Lower leg skin (tissue), 3 donors: Measurements from ENCODE around the gene TBPL1.

Experiments
- POLR2A ChIP-seq, 2 donors: fragments of 450-650 bp; IDR thresholded peaks; one replicate each; pipeline ENCODE4 v1.6.1; 2016 to 2017; ENCODE audit warnings: antibody characterized with exemption in 2 of 2, mild to moderate bottlenecking in 1 of 2, moderate library complexity in 1 of 2
- TF ChIP-seq, protein P1 (sequence below), 3 donors: fragments of 450-650 bp; IDR thresholded peaks; one replicate each; pipeline ENCODE4 v1.5.1; 2016; ENCODE audit warnings: antibody characterized with exemption in 3 of 3, mild to moderate bottlenecking in 3 of 3, moderate library complexity in 2 of 3

DNA sequence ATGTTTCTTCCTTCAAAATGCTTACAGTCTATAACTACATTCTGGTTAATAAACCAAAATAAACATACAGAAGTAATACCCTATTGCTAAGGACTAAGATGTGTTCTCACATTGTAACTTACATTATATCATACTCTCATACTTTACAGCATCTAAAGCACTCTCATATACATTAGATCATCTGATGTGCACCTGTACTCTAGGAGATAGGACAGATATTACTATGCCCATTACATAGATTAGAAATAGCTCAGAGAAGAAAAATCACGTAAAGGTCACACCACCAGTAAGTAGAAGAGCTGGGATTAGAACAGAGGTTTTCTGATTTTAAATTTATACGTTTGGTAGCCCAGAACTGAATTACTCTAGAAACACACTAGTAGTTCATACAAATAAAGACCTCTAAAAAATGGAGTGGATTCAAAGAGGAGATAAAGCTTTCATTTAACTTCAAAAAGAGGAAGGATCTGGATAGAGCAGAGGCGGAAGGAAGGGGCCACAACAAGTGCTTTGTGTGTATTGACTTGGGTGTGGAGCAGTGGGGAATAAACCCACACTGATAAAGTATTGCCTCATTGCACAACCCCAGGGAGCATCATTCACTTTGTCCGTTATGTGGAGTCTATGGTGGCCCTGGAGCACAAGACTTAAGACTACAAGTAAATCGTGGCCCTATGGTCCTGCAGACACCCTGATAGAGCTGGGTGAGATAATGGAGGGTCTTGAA lies 68.5 kb downstream of the TBPL1 start:
- TF ChIP-seq, protein P1, sequence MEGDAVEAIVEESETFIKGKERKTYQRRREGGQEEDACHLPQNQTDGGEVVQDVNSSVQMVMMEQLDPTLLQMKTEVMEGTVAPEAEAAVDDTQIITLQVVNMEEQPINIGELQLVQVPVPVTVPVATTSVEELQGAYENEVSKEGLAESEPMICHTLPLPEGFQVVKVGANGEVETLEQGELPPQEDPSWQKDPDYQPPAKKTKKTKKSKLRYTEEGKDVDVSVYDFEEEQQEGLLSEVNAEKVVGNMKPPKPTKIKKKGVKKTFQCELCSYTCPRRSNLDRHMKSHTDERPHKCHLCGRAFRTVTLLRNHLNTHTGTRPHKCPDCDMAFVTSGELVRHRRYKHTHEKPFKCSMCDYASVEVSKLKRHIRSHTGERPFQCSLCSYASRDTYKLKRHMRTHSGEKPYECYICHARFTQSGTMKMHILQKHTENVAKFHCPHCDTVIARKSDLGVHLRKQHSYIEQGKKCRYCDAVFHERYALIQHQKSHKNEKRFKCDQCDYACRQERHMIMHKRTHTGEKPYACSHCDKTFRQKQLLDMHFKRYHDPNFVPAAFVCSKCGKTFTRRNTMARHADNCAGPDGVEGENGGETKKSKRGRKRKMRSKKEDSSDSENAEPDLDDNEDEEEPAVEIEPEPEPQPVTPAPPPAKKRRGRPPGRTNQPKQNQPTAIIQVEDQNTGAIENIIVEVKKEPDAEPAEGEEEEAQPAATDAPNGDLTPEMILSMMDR (IDR thresholded peaks at IDR 0.05) = no peak
- TF ChIP-seq POLR2A (IDR thresholded peaks at IDR 0.05) = no peak
